HEK293 (cell line): Measurements from ENCODE around the gene HSDL1.

ENCODE experiments used
- CTCF ChIA-PET: fragments of 350-600 bp; formaldehyde crosslinking; extraction: SDS; loops from one replicate; lab custom pipeline; 2021; ENCODE audit warnings: antibody characterized with exemption; lab: Yijun Ruan, JAX
- POLR2A ChIA-PET: fragments of 300-600 bp; formaldehyde crosslinking; extraction: SDS; loops from one replicate; lab custom pipeline; 2020; ENCODE audit warnings: antibody characterized with exemption, inconsistent platforms; lab: Yijun Ruan, JAX
- H3K27ac ChIP-seq: fragments of 200-500 bp; sonication (Bioruptor generic); 2 replicates; pipeline ENCODE4 v1.5.1; 2014; ENCODE audit warnings: low read depth, low read length, control low read depth, inconsistent platforms; ENCODE audit errors: extremely low read depth
- H3K36me3 ChIP-seq, 2 experiments: fragments of 200-500 bp in 1 of 2; sonication (Bioruptor generic) in 1 of 2; 1 replicate in 1 of 2; 2 replicates in 1 of 2; pipeline ENCODE4 v1.5.1; 2014 to 2017; ENCODE audit warnings: inconsistent platforms in 2 of 2, low read length in 2 of 2; ENCODE audit not compliant: control insufficient read depth in 2 of 2, insufficient read depth in 1 of 2
- H3K4me1 ChIP-seq: fragments of 200-500 bp; sonication (Bioruptor generic); 2 replicates; pipeline ENCODE4 v1.5.1; 2014; ENCODE audit warnings: mild to moderate bottlenecking, low read length, inconsistent platforms; ENCODE audit not compliant: control insufficient read depth, insufficient read depth
- H3K4me3 ChIP-seq: 2 replicates; pipeline ENCODE4 v1.5.1; 2011; ENCODE audit warnings: low read depth, mild to moderate bottlenecking, control low read depth, low read length, moderate library complexity
- H3K9me3 ChIP-seq: fragments of 200-500 bp; sonication (Bioruptor generic); 2 replicates; pipeline ENCODE4 v1.5.1; 2014; ENCODE audit warnings: low read depth, low read length, inconsistent platforms; ENCODE audit not compliant: control insufficient read depth, insufficient read depth
- BCL11A ChIP-seq: fragments of 450-650 bp; formaldehyde crosslinking; IDR thresholded peaks from 2 replicates; pipeline ENCODE4 v1.5.1; 2016; ENCODE audit warnings: low read depth, missing biosample characterization, missing genetic modification characterization
- GLIS1 ChIP-seq: fragments of 450-650 bp; formaldehyde crosslinking; IDR thresholded peaks from 2 replicates; pipeline ENCODE4 v1.5.1; 2016; ENCODE audit warnings: missing biosample characterization, missing genetic modification characterization
- HOXC10 ChIP-seq: sonication (generic); formaldehyde crosslinking; IDR thresholded peaks from 2 replicates; pipeline ENCODE4 v1.8.1; 2023; ENCODE audit warnings: mild to moderate bottlenecking, missing genetic modification reagents
- PRDM1 ChIP-seq: fragments of 450-650 bp; formaldehyde crosslinking; IDR thresholded peaks from 2 replicates; pipeline ENCODE4; 2016; ENCODE audit warnings: missing biosample characterization, missing genetic modification characterization
- RBAK ChIP-seq: fragments of 450-650 bp; formaldehyde crosslinking; IDR thresholded peaks from 2 replicates; pipeline ENCODE4 v1.5.1; 2016; ENCODE audit warnings: missing biosample characterization, missing genetic modification characterization
- SALL2 ChIP-seq: fragments of 450-650 bp; formaldehyde crosslinking; IDR thresholded peaks from 2 replicates; pipeline ENCODE4 v1.5.0; 2017; ENCODE audit warnings: missing biosample characterization, mild to moderate bottlenecking, missing genetic modification characterization, borderline replicate concordance
- SCRT1 ChIP-seq: fragments of 450-650 bp; formaldehyde crosslinking; IDR thresholded peaks from 2 replicates; pipeline ENCODE4 v1.5.1; 2016; ENCODE audit warnings: missing biosample characterization, missing genetic modification characterization, borderline replicate concordance
- YY2 ChIP-seq: fragments of 450-650 bp; formaldehyde crosslinking; IDR thresholded peaks from 2 replicates; pipeline ENCODE4 v1.5.1; 2016; ENCODE audit warnings: missing biosample characterization, missing genetic modification characterization
- ZFHX2 ChIP-seq: fragments of 450-650 bp; formaldehyde crosslinking; conservative IDR thresholded peaks from 2 replicates; pipeline ENCODE4 v1.5.1; 2016; ENCODE audit warnings: missing biosample characterization, missing genetic modification characterization
- ZIC2 ChIP-seq: fragments of 450-650 bp; formaldehyde crosslinking; IDR thresholded peaks from 2 replicates; pipeline ENCODE4 v1.5.1; 2016; ENCODE audit warnings: missing biosample characterization, missing genetic modification characterization
- ZNF19 ChIP-seq: fragments of 450-650 bp; formaldehyde crosslinking; IDR thresholded peaks from 2 replicates; pipeline ENCODE4; 2016; ENCODE audit warnings: missing biosample characterization, missing genetic modification characterization, low read depth
- ZNF221 ChIP-seq: fragments of 450-650 bp; formaldehyde crosslinking; IDR thresholded peaks from 2 replicates; pipeline ENCODE4 v1.5.1; 2017; ENCODE audit warnings: missing biosample characterization, missing genetic modification characterization, borderline replicate concordance
- ZNF274 ChIP-seq, 2 experiments: fragments of 200-500 bp in 1 of 2; fragments of 450-650 bp in 1 of 2; sonication (Bioruptor generic) in 1 of 2; formaldehyde crosslinking in 1 of 2; IDR thresholded peaks; 2 replicates each; pipeline versions ENCODE4 v1.5.1 to v1.6.1; 2014 to 2016; ENCODE audit warnings: borderline replicate concordance in 1 of 2, inconsistent platforms in 1 of 2, low read length in 1 of 2, missing biosample characterization in 1 of 2, missing genetic modification characterization in 1 of 2
- ZNF341 ChIP-seq: fragments of 450-650 bp; formaldehyde crosslinking; IDR thresholded peaks from 2 replicates; pipeline ENCODE4; 2016; ENCODE audit warnings: low read depth, missing biosample characterization, missing genetic modification characterization
- ZNF37A ChIP-seq: fragments of 450-650 bp; IDR thresholded peaks from 2 replicates; pipeline ENCODE4 v1.5.1; 2018; ENCODE audit warnings: missing biosample characterization, missing genetic modification characterization
- ZNF394 ChIP-seq: fragments of 450-650 bp; formaldehyde crosslinking; IDR thresholded peaks from 2 replicates; pipeline ENCODE4 v1.5.1; 2016; ENCODE audit warnings: missing biosample characterization, missing genetic modification characterization, mild to moderate bottlenecking, moderate library complexity, borderline replicate concordance
- ZNF426 ChIP-seq: fragments of 450-650 bp; formaldehyde crosslinking; IDR thresholded peaks from 2 replicates; pipeline ENCODE4 v1.5.1; 2017; ENCODE audit warnings: missing biosample characterization, missing genetic modification characterization, mild to moderate bottlenecking, inconsistent platforms, moderate library complexity
- ZNF433 ChIP-seq: fragments of 450-650 bp; formaldehyde crosslinking; IDR thresholded peaks from 2 replicates; pipeline ENCODE4 v1.5.1; 2016; ENCODE audit warnings: missing biosample characterization, missing genetic modification characterization, low read depth
- ZNF530 ChIP-seq: fragments of 450-650 bp; formaldehyde crosslinking; IDR thresholded peaks from 2 replicates; pipeline ENCODE4 v1.5.1; 2016; ENCODE audit warnings: low read depth, missing biosample characterization, missing genetic modification characterization
- ZNF580 ChIP-seq: fragments of 450-650 bp; formaldehyde crosslinking; IDR thresholded peaks from 2 replicates; pipeline ENCODE4 v1.5.1; 2016; ENCODE audit warnings: missing biosample characterization, missing genetic modification characterization
- ZNF654 ChIP-seq: fragments of 450-650 bp; formaldehyde crosslinking; IDR thresholded peaks from 2 replicates; pipeline ENCODE4 v1.5.1; 2016; ENCODE audit warnings: low read depth, missing biosample characterization, missing genetic modification characterization
- ZNF776 ChIP-seq: fragments of 450-650 bp; formaldehyde crosslinking; IDR thresholded peaks from 2 replicates; pipeline ENCODE4 v1.5.0; 2017; ENCODE audit warnings: missing biosample characterization, missing genetic modification characterization, borderline replicate concordance
- ZNF791 ChIP-seq: fragments of 450-650 bp; formaldehyde crosslinking; IDR thresholded peaks from 2 replicates; pipeline ENCODE4 v1.5.1; 2016; ENCODE audit warnings: missing biosample characterization, missing genetic modification characterization
- TF ChIP-seq, protein P1 (sequence below): fragments of 450-650 bp; IDR thresholded peaks from 2 replicates; pipeline ENCODE4 v1.5.1; 2018; ENCODE audit warnings: missing biosample characterization, mild to moderate bottlenecking, missing genetic modification characterization
- TF ChIP-seq, protein P2 (sequence below): fragments of 450-650 bp; formaldehyde crosslinking; IDR thresholded peaks from 2 replicates; pipeline ENCODE4 v1.5.1; 2016; ENCODE audit warnings: missing biosample characterization, missing genetic modification characterization, low read depth
- TF ChIP-seq, protein P3 (sequence below): fragments of 450-650 bp; formaldehyde crosslinking; IDR thresholded peaks from 2 replicates; pipeline ENCODE4 v1.5.1; 2016; ENCODE audit warnings: missing biosample characterization, missing genetic modification characterization
- TF ChIP-seq, protein P4 (sequence below): fragments of 450-650 bp; formaldehyde crosslinking; IDR thresholded peaks from 2 replicates; pipeline ENCODE4 v1.5.1; 2016; ENCODE audit warnings: missing biosample characterization, missing genetic modification characterization

Gene HSDL1

DNA sequence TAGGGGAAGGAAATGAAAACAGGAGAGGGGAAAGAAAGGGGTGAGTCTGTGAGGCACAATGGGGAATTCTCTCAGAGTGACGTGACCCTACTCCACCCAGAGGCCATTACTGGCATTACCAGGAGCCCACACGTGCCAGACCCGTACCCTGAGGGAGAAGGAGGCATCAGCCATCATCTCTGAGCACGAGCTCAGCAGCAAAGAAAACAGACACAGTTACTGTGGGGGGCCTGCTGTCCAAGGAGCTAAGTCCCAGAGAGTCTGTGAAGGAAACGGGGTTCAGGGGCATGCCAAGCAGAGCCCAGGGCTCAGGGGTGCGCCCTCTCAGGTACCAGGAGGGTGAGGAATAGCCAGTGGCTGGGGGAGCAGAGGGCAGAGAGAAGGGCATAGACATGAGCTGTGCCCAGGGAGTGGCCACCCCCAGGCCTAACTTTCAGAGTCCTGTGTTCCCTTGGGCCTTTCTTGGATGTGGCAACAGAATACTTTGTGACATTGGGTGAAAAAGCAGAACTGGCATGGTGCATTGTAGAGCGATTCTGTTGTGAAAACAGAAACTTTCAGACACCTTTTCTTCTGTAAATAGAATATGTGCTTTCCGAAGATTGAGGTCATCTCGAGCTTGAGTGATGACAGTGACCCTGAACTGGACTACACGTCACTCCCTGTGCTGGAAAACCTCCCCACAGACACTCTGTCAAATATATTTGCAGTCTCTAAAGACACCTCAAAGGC lies 30.5 kb upstream of the HSDL1 start:
- POLR2A ChIA-PET, result interaction anchor here (0.6 to 1.3 kb wide), 4 partner anchors 9 to 59 kb away, joined by 3 to 7 read pairs (median 4); partner anchors contain the start of genes MBTPS1 and TAF1C
- H3K4me3 ChIP-seq, result no peak overlapping the region
- H3K27ac ChIP-seq, result no peak overlapping the region

DNA sequence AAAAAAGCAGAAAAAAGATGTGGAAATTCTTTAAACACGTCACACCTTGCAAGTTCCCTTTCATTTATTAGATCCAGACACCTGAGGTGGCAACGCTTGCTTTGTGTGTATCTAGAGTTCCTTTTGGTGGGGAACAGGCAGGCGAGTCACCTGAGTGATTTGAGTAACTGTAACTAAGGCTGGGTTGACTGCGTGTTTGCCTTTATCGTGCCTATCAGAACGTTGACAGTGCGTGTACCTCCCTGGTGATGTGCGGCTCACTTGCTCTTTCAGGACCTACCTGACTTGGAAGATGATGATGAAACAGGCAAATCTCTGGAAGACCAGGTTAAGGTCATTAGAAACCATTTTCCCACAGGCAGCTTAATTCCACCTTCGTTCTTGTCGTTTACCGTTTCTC lies 29.4 kb upstream of the HSDL1 start:
- H3K27ac ChIP-seq, result no peak overlapping the region
- TF ChIP-seq HOXC10 (CRISPR knock-in tag) (no peak), YY2 (tag by site-specific recombination) (no peak), ZNF37A (tag by site-specific recombination) (no peak), ZNF530 (tag by site-specific recombination) (no peak), SALL2 (tag by site-specific recombination) (no peak), ZNF580 (no peak), ZNF776 (tag by site-specific recombination) (no peak), RBAK (no peak), ZNF221 (tag by site-specific recombination) (no peak), ZIC2 (tag by site-specific recombination) (no peak), SCRT1 (tag by site-specific recombination) (no peak), BCL11A (tag by site-specific recombination) (no peak), ZNF274 (IDR thresholded peaks at IDR 0.05; ENCODE audit: low read length) (no peak), ZNF274 (tag by site-specific recombination; IDR thresholded peaks at IDR 0.05; ENCODE audit: borderline replicate concordance) (no peak), ZNF791 (tag by site-specific recombination) (no peak)
- TF ChIP-seq, protein P1, sequence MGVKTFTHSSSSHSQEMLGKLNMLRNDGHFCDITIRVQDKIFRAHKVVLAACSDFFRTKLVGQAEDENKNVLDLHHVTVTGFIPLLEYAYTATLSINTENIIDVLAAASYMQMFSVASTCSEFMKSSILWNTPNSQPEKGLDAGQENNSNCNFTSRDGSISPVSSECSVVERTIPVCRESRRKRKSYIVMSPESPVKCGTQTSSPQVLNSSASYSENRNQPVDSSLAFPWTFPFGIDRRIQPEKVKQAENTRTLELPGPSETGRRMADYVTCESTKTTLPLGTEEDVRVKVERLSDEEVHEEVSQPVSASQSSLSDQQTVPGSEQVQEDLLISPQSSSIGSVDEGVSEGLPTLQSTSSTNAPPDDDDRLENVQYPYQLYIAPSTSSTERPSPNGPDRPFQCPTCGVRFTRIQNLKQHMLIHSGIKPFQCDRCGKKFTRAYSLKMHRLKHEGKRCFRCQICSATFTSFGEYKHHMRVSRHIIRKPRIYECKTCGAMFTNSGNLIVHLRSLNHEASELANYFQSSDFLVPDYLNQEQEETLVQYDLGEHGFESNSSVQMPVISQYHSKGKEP (tag by site-specific recombination), result no peak
- TF ChIP-seq, protein P2, sequence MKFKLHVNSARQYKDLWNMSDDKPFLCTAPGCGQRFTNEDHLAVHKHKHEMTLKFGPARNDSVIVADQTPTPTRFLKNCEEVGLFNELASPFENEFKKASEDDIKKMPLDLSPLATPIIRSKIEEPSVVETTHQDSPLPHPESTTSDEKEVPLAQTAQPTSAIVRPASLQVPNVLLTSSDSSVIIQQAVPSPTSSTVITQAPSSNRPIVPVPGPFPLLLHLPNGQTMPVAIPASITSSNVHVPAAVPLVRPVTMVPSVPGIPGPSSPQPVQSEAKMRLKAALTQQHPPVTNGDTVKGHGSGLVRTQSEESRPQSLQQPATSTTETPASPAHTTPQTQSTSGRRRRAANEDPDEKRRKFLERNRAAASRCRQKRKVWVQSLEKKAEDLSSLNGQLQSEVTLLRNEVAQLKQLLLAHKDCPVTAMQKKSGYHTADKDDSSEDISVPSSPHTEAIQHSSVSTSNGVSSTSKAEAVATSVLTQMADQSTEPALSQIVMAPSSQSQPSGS (tag by site-specific recombination), result no peak
- TF ChIP-seq, all 188 proteins: peak for 0
- ChIA-PET CTCF (interaction anchor here (0.7 to 6.7 kb wide), 9 partner anchors 12 to 209 kb away, joined by 3 to 65 read pairs (median 4); partner anchors contain the start of genes MBTPS1 and TAF1C), POLR2A (no interaction called here)
- peaks cover 9% of the 10 kb centered on the region for H3K4me1 ChIP-seq
- H3K4me3 ChIP-seq, result no peak overlapping the region
- peaks cover 0 to 14% of the 10 kb centered on the region in 2 experiments; a peak in 1 of 3 replicates for H3K36me3 ChIP-seq
- H3K9me3 ChIP-seq, result no peaks in the 10 kb centered on the region

More for the DNA sequence above, 30.5 kb upstream of the HSDL1 start:
- Histone ChIP-seq H3K4me1 (peaks cover 9% of the 10 kb centered on the region), H3K36me3 (peaks cover 0 to 25% of the 10 kb centered on the region in 2 experiments; a peak in 1 of 3 replicates), H3K9me3 (no peaks in the 10 kb centered on the region)
- TF ChIP-seq ZNF426 (tag by site-specific recombination) (no peak), GLIS1 (tag by site-specific recombination) (0 out of 2 replicates have a peak, but pooled peaks have one; percentile 8), PRDM1 (tag by site-specific recombination) (0 out of 2 replicates have a peak, but pooled peaks have one; percentile 36), ZNF433 (tag by site-specific recombination) (no peak), ZNF654 (tag by site-specific recombination) (peak; percentile 39), ZNF19 (tag by site-specific recombination) (no peak), ZNF394 (tag by site-specific recombination) (no peak), ZNF341 (peak; percentile 69), ZFHX2 (tag by site-specific recombination) (no peak)
- TF ChIP-seq, protein P3, sequence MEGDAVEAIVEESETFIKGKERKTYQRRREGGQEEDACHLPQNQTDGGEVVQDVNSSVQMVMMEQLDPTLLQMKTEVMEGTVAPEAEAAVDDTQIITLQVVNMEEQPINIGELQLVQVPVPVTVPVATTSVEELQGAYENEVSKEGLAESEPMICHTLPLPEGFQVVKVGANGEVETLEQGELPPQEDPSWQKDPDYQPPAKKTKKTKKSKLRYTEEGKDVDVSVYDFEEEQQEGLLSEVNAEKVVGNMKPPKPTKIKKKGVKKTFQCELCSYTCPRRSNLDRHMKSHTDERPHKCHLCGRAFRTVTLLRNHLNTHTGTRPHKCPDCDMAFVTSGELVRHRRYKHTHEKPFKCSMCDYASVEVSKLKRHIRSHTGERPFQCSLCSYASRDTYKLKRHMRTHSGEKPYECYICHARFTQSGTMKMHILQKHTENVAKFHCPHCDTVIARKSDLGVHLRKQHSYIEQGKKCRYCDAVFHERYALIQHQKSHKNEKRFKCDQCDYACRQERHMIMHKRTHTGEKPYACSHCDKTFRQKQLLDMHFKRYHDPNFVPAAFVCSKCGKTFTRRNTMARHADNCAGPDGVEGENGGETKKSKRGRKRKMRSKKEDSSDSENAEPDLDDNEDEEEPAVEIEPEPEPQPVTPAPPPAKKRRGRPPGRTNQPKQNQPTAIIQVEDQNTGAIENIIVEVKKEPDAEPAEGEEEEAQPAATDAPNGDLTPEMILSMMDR, result peak; percentile 67
- TF ChIP-seq, protein P4, sequence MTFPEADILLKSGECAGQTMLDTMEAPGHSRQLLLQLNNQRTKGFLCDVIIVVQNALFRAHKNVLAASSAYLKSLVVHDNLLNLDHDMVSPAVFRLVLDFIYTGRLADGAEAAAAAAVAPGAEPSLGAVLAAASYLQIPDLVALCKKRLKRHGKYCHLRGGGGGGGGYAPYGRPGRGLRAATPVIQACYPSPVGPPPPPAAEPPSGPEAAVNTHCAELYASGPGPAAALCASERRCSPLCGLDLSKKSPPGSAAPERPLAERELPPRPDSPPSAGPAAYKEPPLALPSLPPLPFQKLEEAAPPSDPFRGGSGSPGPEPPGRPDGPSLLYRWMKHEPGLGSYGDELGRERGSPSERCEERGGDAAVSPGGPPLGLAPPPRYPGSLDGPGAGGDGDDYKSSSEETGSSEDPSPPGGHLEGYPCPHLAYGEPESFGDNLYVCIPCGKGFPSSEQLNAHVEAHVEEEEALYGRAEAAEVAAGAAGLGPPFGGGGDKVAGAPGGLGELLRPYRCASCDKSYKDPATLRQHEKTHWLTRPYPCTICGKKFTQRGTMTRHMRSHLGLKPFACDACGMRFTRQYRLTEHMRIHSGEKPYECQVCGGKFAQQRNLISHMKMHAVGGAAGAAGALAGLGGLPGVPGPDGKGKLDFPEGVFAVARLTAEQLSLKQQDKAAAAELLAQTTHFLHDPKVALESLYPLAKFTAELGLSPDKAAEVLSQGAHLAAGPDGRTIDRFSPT (tag by site-specific recombination), result no peak
- CTCF ChIA-PET, result interaction anchor here (0.8 to 6.7 kb wide), 17 partner anchors 9 to 300 kb away, joined by 3 to 65 read pairs (median 4); partner anchors contain the start of genes MBTPS1 and TAF1C
